ENCODE data around the gene PHACTR1.

DNA sequence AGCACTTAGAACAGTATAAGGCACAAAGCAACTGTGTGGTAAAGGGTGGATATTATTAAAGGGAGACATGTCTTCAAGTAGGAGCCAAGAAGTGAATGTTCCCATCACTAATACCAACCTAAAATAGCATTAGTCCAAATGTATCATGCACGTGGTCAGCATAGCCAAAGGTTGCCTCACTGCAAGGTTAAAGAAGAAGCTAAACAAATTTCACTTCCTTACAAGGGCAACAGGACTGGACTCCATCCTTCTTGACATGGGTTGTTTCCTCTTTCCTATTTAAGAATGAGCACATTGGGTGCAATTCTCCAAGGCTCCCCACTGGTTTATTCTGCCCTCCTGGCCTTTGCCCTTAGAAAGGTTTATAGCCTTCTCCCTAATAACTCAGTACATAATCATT lies 186.7 kb downstream of the PHACTR1 start:
- no peak for TF ChIP-seq POLR2A (IDR thresholded peaks at IDR 0.05)
- TF ChIP-seq EP300 (IDR thresholded peaks at IDR 0.05; ENCODE audit: low read depth): no peak
- TF ChIP-seq, protein P1, sequence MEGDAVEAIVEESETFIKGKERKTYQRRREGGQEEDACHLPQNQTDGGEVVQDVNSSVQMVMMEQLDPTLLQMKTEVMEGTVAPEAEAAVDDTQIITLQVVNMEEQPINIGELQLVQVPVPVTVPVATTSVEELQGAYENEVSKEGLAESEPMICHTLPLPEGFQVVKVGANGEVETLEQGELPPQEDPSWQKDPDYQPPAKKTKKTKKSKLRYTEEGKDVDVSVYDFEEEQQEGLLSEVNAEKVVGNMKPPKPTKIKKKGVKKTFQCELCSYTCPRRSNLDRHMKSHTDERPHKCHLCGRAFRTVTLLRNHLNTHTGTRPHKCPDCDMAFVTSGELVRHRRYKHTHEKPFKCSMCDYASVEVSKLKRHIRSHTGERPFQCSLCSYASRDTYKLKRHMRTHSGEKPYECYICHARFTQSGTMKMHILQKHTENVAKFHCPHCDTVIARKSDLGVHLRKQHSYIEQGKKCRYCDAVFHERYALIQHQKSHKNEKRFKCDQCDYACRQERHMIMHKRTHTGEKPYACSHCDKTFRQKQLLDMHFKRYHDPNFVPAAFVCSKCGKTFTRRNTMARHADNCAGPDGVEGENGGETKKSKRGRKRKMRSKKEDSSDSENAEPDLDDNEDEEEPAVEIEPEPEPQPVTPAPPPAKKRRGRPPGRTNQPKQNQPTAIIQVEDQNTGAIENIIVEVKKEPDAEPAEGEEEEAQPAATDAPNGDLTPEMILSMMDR (IDR thresholded peaks at IDR 0.05): no peak
- no peak for TF ChIP-seq POLR2AphosphoS5 (IDR thresholded peaks at IDR 0.05)
